NCI-H2196 (cell line): ENCODE measurements around the gene VRTN.
"Not testable (repeated sequence)": the region's sequence is repeated elsewhere in the genome, so short reads cannot be mapped to it uniquely, and the experiment has no call there.

ENCODE experiments used
- DNase-seq: peaks from one replicate; lab custom pipeline; 2025; ENCODE audit not compliant: unreplicated experiment; lab: John Stamatoyannopoulos, UW

Gene VRTN, protein sequence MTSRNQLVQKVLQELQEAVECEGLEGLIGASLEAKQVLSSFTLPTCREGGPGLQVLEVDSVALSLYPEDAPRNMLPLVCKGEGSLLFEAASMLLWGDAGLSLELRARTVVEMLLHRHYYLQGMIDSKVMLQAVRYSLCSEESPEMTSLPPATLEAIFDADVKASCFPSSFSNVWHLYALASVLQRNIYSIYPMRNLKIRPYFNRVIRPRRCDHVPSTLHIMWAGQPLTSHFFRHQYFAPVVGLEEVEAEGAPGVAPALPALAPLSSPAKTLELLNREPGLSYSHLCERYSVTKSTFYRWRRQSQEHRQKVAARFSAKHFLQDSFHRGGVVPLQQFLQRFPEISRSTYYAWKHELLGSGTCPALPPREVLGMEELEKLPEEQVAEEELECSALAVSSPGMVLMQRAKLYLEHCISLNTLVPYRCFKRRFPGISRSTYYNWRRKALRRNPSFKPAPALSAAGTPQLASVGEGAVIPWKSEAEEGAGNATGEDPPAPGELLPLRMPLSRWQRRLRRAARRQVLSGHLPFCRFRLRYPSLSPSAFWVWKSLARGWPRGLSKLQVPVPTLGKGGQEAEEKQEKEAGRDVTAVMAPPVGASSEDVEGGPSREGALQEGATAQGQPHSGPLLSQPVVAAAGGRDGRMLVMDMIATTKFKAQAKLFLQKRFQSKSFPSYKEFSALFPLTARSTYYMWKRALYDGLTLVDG

DNA sequence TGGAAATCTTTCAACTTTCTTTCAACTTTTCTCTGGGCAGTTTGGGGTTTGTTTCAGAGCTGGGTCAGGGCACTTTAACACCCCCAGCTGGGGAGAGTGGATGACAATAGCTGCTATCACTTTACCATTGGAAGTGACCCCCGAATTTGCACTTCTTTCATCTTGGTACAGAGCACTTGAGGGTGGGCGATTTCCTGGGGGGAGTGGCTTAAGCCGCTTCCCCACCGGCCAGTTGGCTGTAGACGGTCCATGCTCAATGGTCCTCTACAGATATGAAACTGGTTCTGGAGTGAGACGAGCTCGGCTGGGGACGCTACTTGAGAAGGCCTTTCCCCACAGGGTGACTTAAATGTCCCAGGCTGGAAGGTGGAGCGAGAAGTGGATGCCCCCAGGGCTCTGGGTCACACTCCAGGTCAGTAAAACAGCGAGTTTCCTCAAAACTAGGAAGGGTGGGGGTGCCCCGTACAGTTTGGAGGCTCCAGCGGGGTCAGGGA is at the start of gene VRTN:
Gene VRTN, plus strand, starts transcription at position 231 of the 494 bp plus-strand sequence. CDS start 8,313 bp downstream, outside the sequence.
- no peak for DNase-seq

GRCh38 chr14:74299061-74299545 is 49.2 kb upstream of the VRTN start:
- DNase-seq, result no peak

DNA sequence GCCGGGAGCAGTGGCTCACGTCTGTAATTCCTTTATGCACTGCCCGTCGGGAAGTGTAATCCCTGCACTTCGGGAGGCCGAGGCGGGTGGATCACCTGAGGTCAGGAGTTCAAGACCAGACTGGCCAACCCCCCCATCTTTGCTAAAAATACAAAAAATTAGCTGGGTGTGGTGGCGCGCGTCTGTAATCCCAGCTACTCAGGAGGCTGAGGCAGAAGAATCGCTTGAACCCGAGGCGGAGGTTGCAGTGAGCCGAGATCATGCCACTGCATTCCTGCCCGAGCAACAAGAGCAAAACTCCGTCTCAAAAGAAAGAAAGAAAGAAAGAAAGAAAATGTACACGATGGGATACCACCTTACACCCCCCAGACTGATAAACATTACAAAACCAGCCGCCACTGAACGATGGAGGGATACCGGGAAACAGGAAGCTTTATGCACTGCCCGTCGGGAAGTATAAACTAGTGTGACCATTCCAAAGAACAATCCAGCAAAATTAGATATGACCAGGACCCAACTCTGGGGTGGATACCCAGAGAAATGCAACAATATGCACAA is 46.6 kb upstream of the VRTN start:
- no peak for DNase-seq

DNA sequence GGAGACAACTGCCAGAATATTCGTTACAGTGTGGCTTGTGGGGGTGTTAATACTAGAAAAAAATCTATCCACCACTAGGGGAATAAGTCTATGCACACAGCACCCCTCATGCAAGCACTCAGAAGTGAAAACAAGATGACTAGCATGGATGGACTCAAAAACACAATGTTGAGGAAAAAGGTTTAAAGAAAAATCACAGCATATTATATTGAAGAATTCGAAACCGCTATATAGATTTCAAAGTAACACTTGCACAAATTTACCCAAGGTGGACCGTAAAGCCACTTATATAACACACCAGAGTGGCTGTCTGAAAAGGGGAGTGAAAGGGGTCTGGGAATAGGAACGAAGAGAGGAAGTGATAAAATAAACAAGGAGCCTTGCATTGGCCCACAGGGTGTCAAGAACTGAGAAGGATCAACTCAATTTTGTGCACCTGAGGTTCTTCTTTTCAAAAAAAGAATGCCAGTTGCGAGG is 46.1 kb upstream of the VRTN start:
- DNase-seq, result peak; percentile 32

- peak; percentile 91 for DNase-seq
Measured at GRCh38 chr14:74302634-74303569, 45.4 kb upstream of the VRTN start, which contains the start of gene ABCD4. ABCD4 (minus strand) TSS chr14:74302934; CDS start chr14:74302912, 22 bp downstream.

DNA sequence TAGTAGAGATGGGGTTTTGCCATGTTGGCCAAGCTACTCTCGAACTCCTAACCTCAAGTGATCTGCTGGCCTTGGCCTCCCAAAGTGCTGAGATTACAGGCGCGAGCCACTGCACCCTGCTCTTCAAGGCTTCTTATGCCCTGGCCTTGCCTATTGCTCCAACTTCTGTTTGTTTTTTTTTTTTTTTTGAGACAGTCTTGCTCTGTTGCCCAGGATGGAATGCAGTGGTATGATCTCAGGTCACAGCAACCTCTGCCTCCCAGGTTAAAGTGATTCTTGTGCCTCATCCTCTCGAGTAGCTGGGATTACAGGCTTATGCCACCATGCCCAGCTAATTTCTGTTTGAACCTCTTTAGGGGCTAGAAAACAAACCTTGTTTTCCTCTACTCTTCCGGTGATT is 39.6 kb upstream of the VRTN start:
- DNase-seq, result no peak

DNA sequence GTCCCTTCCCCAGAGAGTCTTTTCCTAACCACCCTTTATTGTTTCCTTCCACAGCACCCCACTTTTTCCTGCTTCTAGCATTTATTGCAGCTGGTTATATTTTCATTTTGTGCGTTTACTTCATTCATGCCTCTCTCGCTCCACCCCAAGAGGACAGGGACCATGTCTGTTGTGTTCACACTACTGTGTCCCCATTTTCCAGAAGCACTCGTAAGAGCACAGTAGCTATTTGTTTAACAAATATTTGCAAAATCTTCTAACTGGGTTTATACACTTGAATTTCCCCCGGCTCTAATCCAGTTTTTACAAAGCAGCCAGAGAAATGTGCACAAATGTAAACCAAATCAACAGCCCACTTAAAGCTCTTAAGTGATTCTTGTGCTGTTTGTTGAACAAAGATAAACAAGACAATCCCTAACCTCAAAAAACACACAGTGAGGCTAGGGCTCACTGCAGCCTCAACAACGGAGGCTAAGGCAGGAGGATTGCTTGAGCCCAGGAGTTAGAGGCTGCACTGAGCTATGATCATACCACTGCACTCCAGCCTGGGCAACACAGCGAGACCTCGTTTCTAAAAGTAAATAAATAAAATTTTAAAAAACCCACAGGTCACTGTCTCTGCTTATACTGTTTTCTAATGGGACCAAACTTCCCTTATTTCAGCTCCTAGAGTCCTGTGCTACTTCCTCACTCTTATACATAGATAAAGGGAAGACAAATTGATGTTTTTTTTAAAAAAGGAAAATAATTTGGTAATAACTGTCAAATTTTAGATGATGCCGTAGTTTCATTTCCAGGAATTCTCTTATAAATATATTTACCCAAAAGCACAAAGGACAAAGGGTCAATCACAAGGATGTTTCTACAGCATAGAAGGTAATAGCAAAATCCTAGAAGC is 38.9 kb upstream of the VRTN start:
- no peak for DNase-seq

- no peak for DNase-seq
Measured at GRCh38 chr14:74312161-74312560, 36.1 kb upstream of the VRTN start.

GRCh38 chr14:74313601-74314000 is 34.7 kb upstream of the VRTN start:
- no peak for DNase-seq

DNA sequence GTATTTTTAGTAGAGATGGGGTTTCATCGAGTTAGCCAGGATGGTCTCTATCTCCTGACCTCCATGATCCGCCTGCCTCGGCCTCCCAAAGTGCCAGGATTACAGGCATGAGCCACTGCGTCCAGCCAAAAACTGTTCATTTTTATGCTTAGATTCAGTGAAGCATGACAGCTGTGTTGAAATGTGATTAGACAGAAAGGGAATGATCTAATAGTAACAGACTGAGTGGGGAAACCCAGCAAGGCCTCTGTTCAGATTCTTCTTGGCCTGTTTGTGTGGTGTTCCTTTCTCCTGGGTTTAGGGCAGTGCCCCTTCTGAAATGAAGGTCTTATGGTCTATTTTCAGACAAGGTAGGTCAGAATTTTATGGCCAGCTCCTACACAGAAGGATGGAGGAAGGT is 33.7 kb upstream of the VRTN start:
- no peak for DNase-seq

DNA sequence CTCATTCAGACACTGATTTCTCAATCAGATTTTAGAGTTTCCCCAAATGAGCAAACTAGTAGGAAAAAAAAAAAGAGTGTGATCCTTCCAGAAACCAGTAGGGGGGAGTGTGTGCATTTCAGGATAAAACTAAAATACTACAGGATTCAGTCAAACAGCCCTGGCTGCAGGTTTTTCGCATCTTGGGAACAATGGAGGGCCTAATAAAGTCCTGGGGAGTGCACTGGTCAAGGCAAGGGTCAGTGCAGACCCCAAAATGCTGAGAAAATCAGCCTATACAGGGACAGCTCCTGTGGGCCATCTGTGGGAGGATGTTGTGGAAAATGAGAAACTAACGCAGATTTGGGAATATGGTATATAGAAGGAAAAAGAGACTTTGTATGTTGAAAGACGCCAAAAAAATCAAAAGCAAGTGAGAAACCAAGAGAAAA is 23.3 kb upstream of the VRTN start:
- DNase-seq, result peak; percentile 7

GRCh38 chr14:74325446-74325845 is 22.8 kb upstream of the VRTN start:
- no peak for DNase-seq

DNA sequence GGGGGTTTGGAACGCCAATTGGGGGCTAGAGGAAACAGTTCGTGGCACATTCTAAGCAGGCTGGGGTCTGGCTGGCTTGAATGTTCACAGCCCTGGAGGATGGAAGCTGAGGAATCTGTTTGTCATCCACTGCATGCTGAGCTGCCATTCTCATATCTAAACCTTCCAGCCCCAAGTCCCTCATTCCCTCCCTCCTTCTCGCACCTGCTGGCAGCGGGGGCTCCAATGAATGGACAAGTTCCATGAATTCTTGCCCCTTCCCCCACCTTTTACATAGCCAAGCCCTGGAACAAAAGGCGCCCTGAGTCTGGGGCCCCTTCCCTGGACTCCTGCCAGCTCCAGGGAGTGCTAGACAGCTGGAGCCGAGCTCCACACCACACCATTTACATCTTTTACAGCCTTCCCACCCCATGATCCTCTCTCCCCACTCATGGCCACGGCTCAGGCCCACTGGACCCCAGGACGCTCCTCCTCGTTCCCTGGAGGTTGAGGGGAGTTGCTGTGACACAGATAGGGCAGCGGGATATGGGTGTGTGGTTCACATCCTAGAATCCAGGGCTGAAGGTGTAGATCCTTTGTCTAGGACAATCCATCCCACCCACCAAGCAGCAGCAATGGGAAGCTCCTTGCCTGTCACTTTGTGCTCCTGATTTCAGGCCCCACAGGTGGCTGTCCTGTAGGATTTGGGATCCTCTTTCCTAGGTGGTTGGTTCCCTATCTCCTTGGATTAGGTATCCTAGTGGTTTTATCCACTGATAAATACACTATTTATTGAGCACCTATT is 21.7 kb upstream of the VRTN start:
- DNase-seq, result no peak

GRCh38 chr14:74329950-74330552 is 18.2 kb upstream of the VRTN start:
- not testable (repeated sequence) for DNase-seq

- DNase-seq, result no peak
Measured at GRCh38 chr14:74333909-74334308, 14.4 kb upstream of the VRTN start.

- DNase-seq, result no peak
Measured at GRCh38 chr14:74346341-74346740, 1.9 kb upstream of the VRTN start.

GRCh38 chr14:74347097-74347794 is 1.0 kb upstream of the VRTN start:
- no peak for DNase-seq

DNA sequence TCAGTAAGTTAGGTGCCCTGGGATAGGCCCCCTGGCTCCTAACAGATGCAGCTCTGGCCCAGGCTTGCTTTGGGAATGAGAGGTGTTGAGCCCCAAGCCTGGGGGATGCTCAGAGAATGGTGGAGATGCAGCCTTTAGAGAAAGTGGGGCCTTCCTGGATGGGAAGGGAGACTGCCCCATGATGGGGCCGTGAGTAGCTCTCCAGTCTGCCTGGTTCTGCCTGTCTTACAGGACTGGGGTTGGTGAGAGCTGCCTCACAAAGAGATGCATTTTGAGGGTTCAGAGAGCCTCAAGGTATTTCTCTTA is 523 bp upstream of the VRTN start:
- DNase-seq, result no peak
